Mesothelial cell of epicardium (in vitro differentiated cells): ENCODE measurements around the gene CLEC7A. TPM values are rescaled to one million over a fixed set of nuclear protein-coding genes. Genes with fewer than 3 reads are reported as not detected.

Experiments used
- DNase-seq, 2 experiments: peaks; one replicate each; pipeline ENCODE4 v3.0.0; 2021; ENCODE audit warnings: low spot score in 2 of 2; ENCODE audit not compliant: unreplicated experiment in 2 of 2
- H3K27ac Mint-ChIP-seq: 2 replicates; pipeline ENCODE4 v1.8.0; 2021; ENCODE audit warnings: mixed read lengths
- H3K27me3 Mint-ChIP-seq: 2 replicates; pipeline ENCODE4 v1.8.0; 2021; ENCODE audit warnings: low read depth, mixed read lengths
- H3K36me3 Mint-ChIP-seq: 2 replicates; pipeline ENCODE4 v1.8.0; 2021; ENCODE audit warnings: mixed read lengths
- H3K4me1 Mint-ChIP-seq: 2 replicates; pipeline ENCODE4 v1.8.0; 2021; ENCODE audit warnings: mixed read lengths
- H3K4me3 Mint-ChIP-seq: 2 replicates; pipeline ENCODE4 v1.8.0; 2021; ENCODE audit warnings: mild to moderate bottlenecking, moderate library complexity, mixed read lengths
- H3K9me3 Mint-ChIP-seq: 2 replicates; pipeline ENCODE4 v1.8.0; 2021; ENCODE audit warnings: mixed read lengths
- CTCF ChIP-seq: fragments of 200-600 bp; sonication (generic); IDR thresholded peaks from one replicate; pipeline ENCODE4 v1.5.0; 2021; ENCODE audit warnings: antibody characterized with exemption; ENCODE audit not compliant: unreplicated experiment
- total RNA-seq: library from RNA; stranded (reverse); gene quantifications from 3 replicates; pipeline ENCODE4 v1.2.1, GENCODE V29; 2021

Gene CLEC7A
- total RNA-seq, 1 donor from 2014 or later, result not detected

GRCh38 chr12:10069976-10070375 is 60.0 kb downstream of the CLEC7A start:
- no peak for DNase-seq
- TF ChIP-seq CTCF, result no peak
- Mint-ChIP-seq H3K27me3 (no peaks in the 10 kb centered on the region), H3K27ac (no peak overlapping the region), H3K9me3 (no peaks in the 10 kb centered on the region), H3K4me3 (no peak overlapping the region), H3K4me1 (peaks cover 27% of the 10 kb centered on the region), H3K36me3 (no peaks in the 10 kb centered on the region)

GRCh38 chr12:10069099-10069498 is 60.9 kb downstream of the CLEC7A start:
- no peaks in the 10 kb centered on the region for H3K36me3 Mint-ChIP-seq
- no peak overlapping the region for H3K4me3 Mint-ChIP-seq
- H3K27me3 Mint-ChIP-seq, result no peaks in the 10 kb centered on the region
- H3K4me1 Mint-ChIP-seq, result peaks cover 27% of the 10 kb centered on the region
- no peaks in the 10 kb centered on the region for H3K9me3 Mint-ChIP-seq
- TF ChIP-seq CTCF, result no peak
- no peak for DNase-seq
- no peak overlapping the region for H3K27ac Mint-ChIP-seq

GRCh38 chr12:10068644-10069043 is 61.4 kb downstream of the CLEC7A start:
- no peak for TF ChIP-seq CTCF
- no peak overlapping the region for H3K4me3 Mint-ChIP-seq
- no peak for DNase-seq

GRCh38 chr12:10067942-10068341 is 62.1 kb downstream of the CLEC7A start:
- no peaks in the 10 kb centered on the region for H3K36me3 Mint-ChIP-seq
- H3K27me3 Mint-ChIP-seq, result no peaks in the 10 kb centered on the region
- DNase-seq, result no peak
- peaks cover 27% of the 10 kb centered on the region for H3K4me1 Mint-ChIP-seq
- no peaks in the 10 kb centered on the region for H3K9me3 Mint-ChIP-seq
- H3K27ac Mint-ChIP-seq, result peak overlapping the region; percentile 81
- H3K4me3 Mint-ChIP-seq, result no peak overlapping the region
- no peak for TF ChIP-seq CTCF

More at GRCh38 chr12:10068644-10069043, 61.4 kb downstream of the CLEC7A start:
- H3K27me3 Mint-ChIP-seq, result no peaks in the 10 kb centered on the region
- no peak overlapping the region for H3K27ac Mint-ChIP-seq
- no peaks in the 10 kb centered on the region for H3K36me3 Mint-ChIP-seq
- no peaks in the 10 kb centered on the region for H3K9me3 Mint-ChIP-seq
- H3K4me1 Mint-ChIP-seq, result peaks cover 27% of the 10 kb centered on the region

- H3K27me3 Mint-ChIP-seq, result no peaks in the 10 kb centered on the region
- no peak overlapping the region for H3K4me3 Mint-ChIP-seq
- H3K36me3 Mint-ChIP-seq, result no peaks in the 10 kb centered on the region
- no peak for TF ChIP-seq CTCF
- H3K9me3 Mint-ChIP-seq, result no peaks in the 10 kb centered on the region
- peaks cover 27% of the 10 kb centered on the region for H3K4me1 Mint-ChIP-seq
- no peak overlapping the region for H3K27ac Mint-ChIP-seq
- DNase-seq, result no peak
Measured at GRCh38 chr12:10067264-10067663, 62.7 kb downstream of the CLEC7A start.

Other genes with a start within 250 kb of the CLEC7A start
- gene KLRF2, start 248.7 kb downstream of the CLEC7A start, total RNA-seq, result not detected in 3 replicates
- gene CLEC2A, start 197.8 kb downstream of the CLEC7A start, total RNA-seq, result 0.29 TPM in 1 of 3 replicates, not detected in the others
- not detected in 3 replicates for gene CLEC12A, start 158.8 kb downstream of the CLEC7A start, total RNA-seq
- gene CLEC1B, start 131.1 kb downstream of the CLEC7A start, total RNA-seq, result 0.18 to 0.51 TPM (median 0.34 TPM) in 3 replicates
- not detected in 3 replicates for gene CLEC12B, start 119.6 kb downstream of the CLEC7A start, total RNA-seq
- not detected in 3 replicates for gene CLEC9A, start 99.5 kb downstream of the CLEC7A start, total RNA-seq
- gene CLEC1A, start 31.2 kb downstream of the CLEC7A start, total RNA-seq, result 0.32 to 0.51 TPM (median 0.49 TPM) in 3 replicates
- gene OLR1, start 41.9 kb upstream of the CLEC7A start, total RNA-seq, result 1.3 to 1.7 TPM (median 1.4 TPM) in 3 replicates
- gene TMEM52B, start 48.8 kb upstream of the CLEC7A start, total RNA-seq, result 0.97 to 1.6 TPM (median 1.1 TPM) in 3 replicates
- 100 to 105 TPM (median 104 TPM) in 3 replicates for gene GABARAPL1, start 82.7 kb upstream of the CLEC7A start, total RNA-seq
- 0.51 to 0.81 TPM (median 0.65 TPM) in 3 replicates for gene KLRD1, start 177.7 kb upstream of the CLEC7A start, total RNA-seq